ENCODE measurements around the gene LRMDA.

- TF ChIP-seq ZNF274 (IDR thresholded peaks at IDR 0.05; ENCODE audit: borderline replicate concordance, extremely low read depth, low read length) (no peak), POLR2AphosphoS5 (IDR thresholded peaks at IDR 0.05; ENCODE audit: low read depth, low read length) (no peak), SP2 (IDR thresholded peaks at IDR 0.05; ENCODE audit: low read length) (no peak)
- TF ChIP-seq, protein P1, sequence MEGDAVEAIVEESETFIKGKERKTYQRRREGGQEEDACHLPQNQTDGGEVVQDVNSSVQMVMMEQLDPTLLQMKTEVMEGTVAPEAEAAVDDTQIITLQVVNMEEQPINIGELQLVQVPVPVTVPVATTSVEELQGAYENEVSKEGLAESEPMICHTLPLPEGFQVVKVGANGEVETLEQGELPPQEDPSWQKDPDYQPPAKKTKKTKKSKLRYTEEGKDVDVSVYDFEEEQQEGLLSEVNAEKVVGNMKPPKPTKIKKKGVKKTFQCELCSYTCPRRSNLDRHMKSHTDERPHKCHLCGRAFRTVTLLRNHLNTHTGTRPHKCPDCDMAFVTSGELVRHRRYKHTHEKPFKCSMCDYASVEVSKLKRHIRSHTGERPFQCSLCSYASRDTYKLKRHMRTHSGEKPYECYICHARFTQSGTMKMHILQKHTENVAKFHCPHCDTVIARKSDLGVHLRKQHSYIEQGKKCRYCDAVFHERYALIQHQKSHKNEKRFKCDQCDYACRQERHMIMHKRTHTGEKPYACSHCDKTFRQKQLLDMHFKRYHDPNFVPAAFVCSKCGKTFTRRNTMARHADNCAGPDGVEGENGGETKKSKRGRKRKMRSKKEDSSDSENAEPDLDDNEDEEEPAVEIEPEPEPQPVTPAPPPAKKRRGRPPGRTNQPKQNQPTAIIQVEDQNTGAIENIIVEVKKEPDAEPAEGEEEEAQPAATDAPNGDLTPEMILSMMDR (IDR thresholded peaks at IDR 0.05; ENCODE audit: control extremely low read depth in 1 of 3, insufficient read depth in 1 of 3, low read depth in 1 of 3, low read length in 3 of 3), result no peak
Observed at GRCh38 chr10:75740541-75740940, 309.1 kb downstream of the LRMDA start.
